IgD-negative memory B cell (primary cell): ENCODE measurements around the gene RNU7-1. TPM values are rescaled to one million over a fixed set of nuclear protein-coding genes. Genes with fewer than 3 reads are reported as not detected.
A peak's percentile ranks its signal among the peaks of the same experiment; 100 is the strongest.

Experiments
- H3K27ac Mint-ChIP-seq, 3 donors: one replicate each; pipeline ENCODE4 v1.8.0; 2020 to 2022; ENCODE audit warnings: mild to moderate bottlenecking in 3 of 3, mixed read lengths in 3 of 3, moderate library complexity in 1 of 3
- H3K27me3 Mint-ChIP-seq: one replicate; pipeline ENCODE4 v1.8.0; 2021; ENCODE audit warnings: mixed read lengths
- H3K36me3 Mint-ChIP-seq: one replicate; pipeline ENCODE4 v1.8.0; 2020; ENCODE audit warnings: mild to moderate bottlenecking, mixed read lengths
- H3K4me1 Mint-ChIP-seq, 3 donors: one replicate each; pipeline ENCODE4 v1.8.0; 2020 to 2022; ENCODE audit warnings: mixed read lengths in 3 of 3, mild to moderate bottlenecking in 1 of 3
- H3K4me3 Mint-ChIP-seq, 4 donors: one replicate each; pipeline ENCODE4 v1.8.0; 2020 to 2022; ENCODE audit warnings: mild to moderate bottlenecking in 4 of 4, mixed read lengths in 4 of 4, moderate library complexity in 3 of 4
- H3K9me3 Mint-ChIP-seq, 3 donors: one replicate each; pipeline ENCODE4 v1.8.0; 2020 to 2021; ENCODE audit warnings: mixed read lengths in 3 of 3, mild to moderate bottlenecking in 1 of 3
- polyA plus RNA-seq: library from polyadenylated mRNA; unstranded; fragments of 300-500 nt; fragmentation: Illumina TruSeq; gene quantifications from one replicate; pipeline ENCODE4 v1.2.3, GENCODE V29; 2021

The RNU7-1 gene
- polyA plus RNA-seq, 1 donor from 2014 or later = not detected

DNA sequence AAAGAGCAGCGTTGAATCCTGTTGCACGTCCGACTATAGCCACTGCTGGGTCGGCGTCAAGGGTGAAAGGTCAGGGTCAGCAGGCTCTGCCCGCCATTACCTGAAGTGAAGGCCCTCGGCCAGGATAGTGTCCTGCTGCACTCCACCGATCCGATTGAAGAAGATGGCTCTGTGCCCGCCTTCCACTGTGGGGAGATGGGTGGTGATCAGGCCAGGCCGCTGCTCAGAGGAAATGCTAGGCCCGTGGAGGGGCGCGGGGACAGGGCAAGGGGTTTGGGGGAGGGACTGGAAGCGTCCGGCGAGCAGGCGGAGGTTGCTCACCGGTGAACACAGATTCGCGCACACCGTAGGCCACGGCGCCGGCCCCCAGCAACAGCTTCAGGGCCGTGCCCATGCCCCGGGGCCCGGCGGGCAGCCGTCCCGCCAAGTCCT is 26.5 kb downstream of the RNU7-1 start:
- peak overlapping the region; percentile 90 to 99 (median 99) for H3K27ac Mint-ChIP-seq
- H3K4me1 Mint-ChIP-seq = peaks cover 26 to 29% (median 28%) of the 10 kb centered on the region in 3 donors
- H3K36me3 Mint-ChIP-seq = peaks cover 3% of the 10 kb centered on the region
- no peaks in the 10 kb centered on the region for H3K27me3 Mint-ChIP-seq
- no peaks in the 10 kb centered on the region for H3K9me3 Mint-ChIP-seq
- H3K4me3 Mint-ChIP-seq = peak overlapping the region; percentile 94 to 100 (median 100)

DNA sequence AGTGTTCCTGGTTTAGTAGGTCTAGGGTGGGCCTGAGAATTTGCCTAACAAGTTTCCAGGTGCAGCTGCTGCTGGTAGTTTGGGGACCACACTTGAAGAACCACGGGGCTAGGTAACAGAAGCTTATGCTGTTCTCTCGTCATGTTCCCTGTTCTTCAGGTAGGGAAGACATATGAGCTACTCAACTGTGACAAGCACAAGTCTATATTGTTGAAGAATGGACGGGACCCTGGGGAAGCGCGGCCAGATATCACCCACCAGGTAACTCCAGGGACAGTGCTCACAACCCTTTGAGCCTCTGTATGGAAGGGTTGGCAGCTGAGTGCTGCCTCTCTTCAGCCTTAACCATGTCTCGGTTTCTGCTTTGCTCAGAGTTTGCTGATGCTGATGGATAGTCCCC is 30.6 kb downstream of the RNU7-1 start:
- Mint-ChIP-seq H3K9me3 (no peaks in the 10 kb centered on the region), H3K27ac (peak overlapping the region in 1 of 3 donors; percentile 73), H3K27me3 (no peaks in the 10 kb centered on the region), H3K36me3 (peaks cover 3% of the 10 kb centered on the region), H3K4me3 (peak overlapping the region in 1 of 4 donors; percentile 94), H3K4me1 (peaks cover 17 to 23% (median 18%) of the 10 kb centered on the region in 3 donors)

DNA sequence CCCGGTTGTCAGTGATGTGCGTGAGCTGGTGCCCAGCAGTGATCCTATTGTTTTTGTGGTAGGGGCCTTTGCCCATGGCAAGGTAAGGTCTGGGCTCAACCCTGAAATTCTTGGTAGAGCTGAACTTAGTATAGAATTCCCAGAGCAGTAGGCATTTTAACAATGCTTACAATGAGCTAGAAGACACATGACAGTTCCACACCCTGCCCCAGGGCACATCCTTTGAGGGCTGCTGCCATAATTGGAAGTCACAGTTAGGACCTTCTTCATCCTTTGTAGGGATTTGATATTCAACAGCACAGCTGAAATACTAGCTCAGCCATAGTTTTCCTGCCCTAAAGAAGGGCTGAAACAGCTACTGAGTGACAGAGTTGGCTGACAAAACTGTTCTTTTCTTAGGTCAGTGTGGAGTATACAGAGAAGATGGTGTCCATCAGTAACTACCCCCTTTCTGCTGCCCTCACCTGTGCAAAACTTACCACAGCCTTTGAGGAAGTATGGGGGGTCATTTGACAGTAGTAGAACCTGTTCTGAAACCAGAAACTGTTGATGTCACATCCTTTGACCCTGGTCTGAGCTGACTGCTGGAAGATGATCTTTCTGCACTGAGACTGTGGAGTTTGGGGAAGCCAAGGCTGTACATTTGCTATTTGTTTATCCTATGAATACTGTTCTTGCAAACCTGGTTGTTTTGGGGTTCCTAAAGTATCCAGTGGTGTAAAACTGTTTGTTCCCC is 31.8 kb downstream of the RNU7-1 start:
- peaks cover 14 to 19% (median 16%) of the 10 kb centered on the region in 3 donors for H3K4me1 Mint-ChIP-seq
- peak overlapping the region in 1 of 4 donors; percentile 14 for H3K4me3 Mint-ChIP-seq

DNA sequence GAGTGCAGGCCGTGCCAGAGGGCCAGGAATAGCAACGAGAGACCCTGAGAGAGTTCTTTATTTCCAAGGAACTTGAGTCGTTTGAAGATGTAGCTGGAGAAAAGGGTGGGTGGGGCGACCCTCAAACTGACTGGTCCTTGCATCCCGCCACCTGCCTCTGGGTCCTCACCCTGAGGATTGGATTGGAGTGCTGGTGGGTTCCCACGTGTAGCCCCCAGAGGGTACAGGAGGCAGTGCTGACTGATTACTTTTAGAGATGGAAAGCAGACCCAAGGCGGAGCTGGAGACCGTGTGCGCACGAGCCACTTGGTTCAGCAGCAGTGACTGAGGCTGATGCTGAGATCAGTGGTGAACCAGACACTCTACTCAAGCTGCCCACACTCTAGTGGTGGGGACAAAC is 34.0 kb downstream of the RNU7-1 start:
- H3K4me3 Mint-ChIP-seq = no peak overlapping the region
- H3K4me1 Mint-ChIP-seq = peaks cover 0 to 4% (median 3%) of the 10 kb centered on the region in 3 donors
- H3K36me3 Mint-ChIP-seq = no peaks in the 10 kb centered on the region
- no peaks in the 10 kb centered on the region for H3K27me3 Mint-ChIP-seq
- H3K9me3 Mint-ChIP-seq = no peaks in the 10 kb centered on the region
- peak overlapping the region in 1 of 3 donors; percentile 56 for H3K27ac Mint-ChIP-seq

More for the DNA sequence above, 31.8 kb downstream of the RNU7-1 start:
- Mint-ChIP-seq H3K27ac (no peak overlapping the region), H3K27me3 (no peaks in the 10 kb centered on the region), H3K36me3 (peaks cover 3% of the 10 kb centered on the region), H3K9me3 (no peaks in the 10 kb centered on the region)

DNA sequence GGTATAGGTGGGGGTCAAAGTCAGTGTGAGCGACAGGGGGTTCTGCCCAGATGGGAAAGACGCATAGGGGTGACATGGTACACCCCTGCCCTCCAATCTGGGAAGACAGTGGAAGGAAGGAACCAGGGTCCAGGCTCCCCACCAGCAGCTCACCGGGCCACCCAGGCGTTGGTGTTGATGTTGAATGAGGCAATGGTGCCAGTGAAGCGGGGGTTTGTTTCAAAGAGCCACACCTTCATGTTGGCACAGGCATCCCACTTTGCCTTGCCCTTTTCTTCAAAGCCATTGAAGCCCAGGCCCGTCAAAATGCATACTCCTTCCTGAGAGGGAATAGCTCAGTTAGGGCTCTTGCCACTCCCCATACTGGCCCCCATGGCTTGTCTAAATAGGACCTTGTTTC is 34.6 kb downstream of the RNU7-1 start:
- H3K36me3 Mint-ChIP-seq = no peaks in the 10 kb centered on the region
- H3K27ac Mint-ChIP-seq = peak overlapping the region in 1 of 3 donors; percentile 78
- H3K9me3 Mint-ChIP-seq = no peaks in the 10 kb centered on the region
- H3K4me1 Mint-ChIP-seq = peaks cover 0 to 3% (median 3%) of the 10 kb centered on the region in 3 donors
- no peaks in the 10 kb centered on the region for H3K27me3 Mint-ChIP-seq
- H3K4me3 Mint-ChIP-seq = no peak overlapping the region

DNA sequence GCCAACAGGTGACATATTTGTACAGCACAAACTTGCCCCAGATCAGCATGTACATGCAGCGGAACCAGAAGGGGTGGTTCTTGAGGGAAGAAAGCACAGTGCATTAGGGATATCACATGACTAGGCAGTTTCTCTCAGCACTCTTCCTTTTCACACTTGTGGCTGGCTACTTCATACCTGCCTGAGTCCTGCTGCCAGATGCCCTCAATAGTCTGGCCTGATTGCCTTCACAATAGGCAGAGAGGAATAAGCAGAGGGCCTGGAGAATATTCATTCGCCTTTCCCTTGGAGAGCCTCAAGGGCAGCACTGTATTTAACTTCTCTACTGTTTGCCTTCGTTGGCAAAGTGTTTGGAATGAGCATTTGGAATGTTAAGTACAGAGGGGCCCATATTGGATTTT is 35.0 kb downstream of the RNU7-1 start:
- H3K36me3 Mint-ChIP-seq = no peaks in the 10 kb centered on the region
- H3K4me3 Mint-ChIP-seq = no peak overlapping the region
- no peaks in the 10 kb centered on the region for H3K27me3 Mint-ChIP-seq
- H3K4me1 Mint-ChIP-seq = peaks cover 0 to 3% (median 3%) of the 10 kb centered on the region in 3 donors
- no peaks in the 10 kb centered on the region for H3K9me3 Mint-ChIP-seq
- H3K27ac Mint-ChIP-seq = peak overlapping the region in 2 of 3 donors; percentile 21 to 78

DNA sequence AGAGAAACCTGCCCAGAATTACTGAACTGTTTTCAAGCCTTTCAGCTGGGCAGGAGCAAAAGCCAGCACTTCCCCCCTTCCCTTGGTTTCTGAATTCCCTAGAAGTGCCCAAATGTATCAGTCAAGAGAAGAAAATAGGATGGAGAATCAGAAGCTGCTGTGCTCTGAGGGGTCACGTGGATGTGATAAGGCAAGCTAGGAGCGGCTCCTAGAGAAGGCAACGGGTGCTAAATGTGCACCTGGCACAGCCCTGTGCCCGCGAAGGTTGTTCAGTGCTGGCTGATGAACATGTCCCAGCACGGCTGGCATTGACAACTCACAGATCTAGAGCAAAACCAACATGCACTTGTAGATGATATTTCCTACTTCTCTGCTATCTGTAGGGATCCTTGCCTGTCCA is 35.4 kb downstream of the RNU7-1 start:
- no peaks in the 10 kb centered on the region for H3K9me3 Mint-ChIP-seq
- peaks cover 0 to 1% (median 0%) of the 10 kb centered on the region in 3 donors for H3K4me1 Mint-ChIP-seq
- no peaks in the 10 kb centered on the region for H3K36me3 Mint-ChIP-seq
- no peak overlapping the region for H3K4me3 Mint-ChIP-seq
- H3K27me3 Mint-ChIP-seq = no peaks in the 10 kb centered on the region
- H3K27ac Mint-ChIP-seq = peak overlapping the region in 2 of 3 donors; percentile 21 to 78

DNA sequence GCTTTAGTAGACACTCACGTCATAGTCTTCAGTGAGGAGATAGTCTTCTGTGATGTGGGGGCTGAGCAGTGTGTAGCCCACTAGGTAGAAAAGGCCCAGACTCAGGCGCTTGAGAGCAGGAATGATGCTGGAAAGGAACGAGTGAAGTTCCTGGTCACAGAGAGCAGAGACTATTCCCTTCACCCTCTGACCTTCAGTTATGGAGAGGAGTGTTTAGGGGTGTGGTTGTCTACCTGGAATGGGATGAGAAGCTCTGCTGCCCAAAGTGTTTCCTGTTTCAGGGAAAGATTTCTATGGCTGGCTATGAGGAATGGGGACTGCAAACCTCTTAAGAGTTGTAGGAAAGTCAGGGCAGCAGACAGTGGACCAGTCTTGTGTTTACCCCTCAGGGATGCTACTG is 35.8 kb downstream of the RNU7-1 start:
- Mint-ChIP-seq H3K9me3 (no peaks in the 10 kb centered on the region), H3K4me3 (no peak overlapping the region), H3K27ac (no peak overlapping the region), H3K36me3 (no peaks in the 10 kb centered on the region), H3K27me3 (no peaks in the 10 kb centered on the region), H3K4me1 (peaks cover 0 to 1% (median 0%) of the 10 kb centered on the region in 3 donors)

DNA sequence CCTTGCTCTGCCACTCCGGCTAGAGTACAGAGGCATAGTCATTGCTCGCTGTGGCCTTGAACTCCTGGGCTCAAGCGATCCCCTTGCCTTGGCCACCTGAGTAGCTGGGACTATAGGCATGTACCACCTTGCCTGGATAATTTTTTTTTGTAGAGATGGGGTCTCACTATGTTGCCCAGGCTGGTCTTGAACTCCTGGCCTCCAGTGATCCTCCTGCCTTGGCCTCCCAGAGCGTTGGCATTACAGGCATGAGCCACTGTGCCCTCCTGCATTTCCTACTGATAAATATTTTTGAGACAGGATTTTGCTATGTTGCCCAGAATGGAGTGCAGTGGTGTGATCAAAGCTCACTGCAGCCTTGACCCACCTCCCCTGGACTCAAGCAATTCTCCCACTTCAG is 36.5 kb downstream of the RNU7-1 start:
- Mint-ChIP-seq H3K27me3 (no peaks in the 10 kb centered on the region), H3K9me3 (no peaks in the 10 kb centered on the region), H3K27ac (no peak overlapping the region), H3K36me3 (no peaks in the 10 kb centered on the region), H3K4me3 (no peak overlapping the region), H3K4me1 (peaks cover 0 to 1% (median 0%) of the 10 kb centered on the region in 3 donors)

DNA sequence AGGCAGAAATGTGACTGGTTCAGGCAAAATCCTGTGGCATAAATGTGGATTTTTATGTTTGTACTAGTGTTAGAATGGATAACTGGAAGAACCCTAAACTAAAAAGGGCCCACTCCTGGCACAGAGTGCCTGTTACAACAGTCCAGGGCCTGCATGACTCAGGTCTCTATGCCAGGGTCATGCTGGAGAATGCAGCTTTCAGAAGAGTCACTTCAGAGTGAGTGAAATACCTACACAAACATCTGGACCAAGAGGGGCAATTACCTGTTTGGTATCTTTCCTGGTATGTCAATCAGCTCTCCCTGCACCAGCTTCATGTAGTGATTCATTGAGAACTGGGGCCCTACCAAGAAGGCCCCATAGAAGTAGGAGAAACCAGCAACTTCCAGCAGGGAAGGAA is 37.1 kb downstream of the RNU7-1 start:
- Mint-ChIP-seq H3K27ac (peak overlapping the region in 1 of 3 donors; percentile 46), H3K4me3 (no peak overlapping the region), H3K9me3 (no peaks in the 10 kb centered on the region), H3K36me3 (no peaks in the 10 kb centered on the region), H3K27me3 (no peaks in the 10 kb centered on the region), H3K4me1 (peaks cover 0 to 1% (median 0%) of the 10 kb centered on the region in 3 donors)

DNA sequence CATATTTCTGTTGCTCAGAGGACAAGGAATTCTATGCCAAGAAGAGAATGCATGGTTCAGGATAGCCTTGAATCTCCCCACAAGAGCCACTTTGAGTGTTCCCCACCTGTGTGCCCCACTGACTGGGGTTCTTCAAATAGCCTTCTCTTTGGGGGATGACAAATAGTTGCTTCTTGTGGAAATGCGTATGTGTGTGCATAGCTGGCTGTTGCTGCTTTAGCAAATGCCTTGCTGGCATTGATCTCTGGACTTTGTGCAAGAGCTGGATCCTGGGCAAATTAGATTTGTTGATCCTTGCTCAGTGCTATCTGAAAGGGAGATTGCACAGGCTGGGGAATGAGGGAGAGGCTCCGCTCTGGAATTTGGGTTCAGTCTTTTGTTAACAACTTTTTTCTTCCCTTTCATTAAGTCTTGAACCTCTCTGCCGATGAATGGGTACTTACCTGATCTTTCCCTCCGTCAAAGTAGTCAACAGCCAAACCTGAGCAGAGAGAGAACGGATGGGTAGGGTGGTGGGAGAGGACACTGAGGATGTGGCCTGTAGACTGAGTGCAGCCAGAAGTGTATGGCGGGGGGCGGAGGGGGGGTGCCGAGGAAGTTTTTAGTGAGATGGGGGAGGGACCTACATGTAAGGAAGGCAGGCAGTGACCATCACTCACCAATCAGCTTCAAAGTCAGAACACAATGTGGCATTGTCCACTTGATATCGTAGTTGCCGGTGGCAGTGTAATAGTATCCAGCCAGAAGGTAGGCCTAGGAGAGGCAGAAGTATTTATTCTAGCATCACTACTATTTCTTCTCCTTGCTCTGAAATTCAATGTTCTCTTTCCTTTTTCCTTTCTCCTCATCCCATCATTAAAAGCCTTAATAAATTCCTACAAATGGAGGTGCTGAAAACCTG is 37.8 kb downstream of the RNU7-1 start:
- Mint-ChIP-seq H3K4me1 (peaks cover 0 to 1% (median 0%) of the 10 kb centered on the region in 3 donors), H3K27me3 (no peaks in the 10 kb centered on the region), H3K27ac (peak overlapping the region in 2 of 3 donors; percentile 33 to 46), H3K36me3 (no peaks in the 10 kb centered on the region), H3K9me3 (no peaks in the 10 kb centered on the region), H3K4me3 (no peak overlapping the region)

DNA sequence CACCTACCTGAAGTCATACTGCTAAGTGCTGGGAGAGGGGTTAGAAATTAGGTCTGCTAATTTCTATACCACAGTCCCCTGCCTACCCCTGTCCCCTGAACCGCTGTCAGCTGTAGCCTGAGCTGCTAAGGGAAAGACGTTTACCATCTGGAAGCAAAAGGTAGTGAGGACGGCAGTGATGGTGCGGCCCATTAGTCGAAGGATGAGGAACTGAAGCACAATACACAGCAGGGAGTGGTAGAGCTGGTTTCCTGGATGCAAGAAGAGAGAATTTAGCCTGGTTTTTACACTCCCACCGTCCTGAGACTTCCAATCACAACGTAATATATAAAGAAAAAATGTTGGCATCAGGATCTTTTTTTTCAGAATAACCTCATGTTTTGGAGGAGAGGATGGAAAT is 38.9 kb downstream of the RNU7-1 start:
- peaks cover 0 to 1% (median 0%) of the 10 kb centered on the region in 3 donors for H3K4me1 Mint-ChIP-seq
- H3K27ac Mint-ChIP-seq = no peak overlapping the region
- H3K4me3 Mint-ChIP-seq = no peak overlapping the region
- H3K36me3 Mint-ChIP-seq = no peaks in the 10 kb centered on the region
- no peaks in the 10 kb centered on the region for H3K27me3 Mint-ChIP-seq
- no peaks in the 10 kb centered on the region for H3K9me3 Mint-ChIP-seq

DNA sequence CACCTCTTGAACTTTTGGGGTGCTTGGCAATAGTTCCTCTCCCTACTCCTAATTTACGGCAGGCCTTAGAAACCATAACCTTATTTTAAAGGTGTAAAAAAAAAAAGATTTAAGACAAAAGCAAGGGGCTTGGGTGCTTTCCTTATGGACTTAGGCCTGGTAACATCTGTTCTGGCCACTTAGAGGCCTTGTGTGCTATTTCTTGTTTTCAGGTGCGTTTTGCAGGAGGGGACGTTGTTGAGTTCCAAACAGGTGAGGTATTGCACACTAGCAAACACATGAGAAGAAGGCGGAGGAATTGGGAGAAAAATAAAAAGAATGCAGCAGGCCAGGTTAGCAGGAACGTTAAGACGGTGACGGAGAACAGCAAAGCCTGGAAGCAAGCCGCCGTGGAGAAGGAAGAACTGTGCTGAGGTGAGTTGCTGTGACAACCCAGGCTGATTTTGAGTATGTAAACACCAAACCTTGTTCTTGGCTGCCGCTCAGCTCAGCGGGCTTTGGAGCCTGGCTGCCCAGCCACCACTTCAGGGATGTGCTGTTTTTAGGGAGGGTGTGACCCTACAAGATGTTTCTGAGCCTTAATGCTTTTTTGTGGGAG is 44.4 kb downstream of the RNU7-1 start:
- Mint-ChIP-seq H3K4me1 (peaks cover 0 to 1% (median 0%) of the 10 kb centered on the region in 3 donors), H3K27ac (peak overlapping the region in 1 of 3 donors; percentile 21), H3K36me3 (no peaks in the 10 kb centered on the region), H3K9me3 (no peaks in the 10 kb centered on the region), H3K27me3 (no peaks in the 10 kb centered on the region), H3K4me3 (no peak overlapping the region)
